K562 (cell line): ENCODE results near the gene NTN1. TPM values are rescaled to one million over a fixed set of nuclear protein-coding genes. Genes with fewer than 3 reads are reported as not detected.

Experiments
- ATAC-seq: fragments of 200-7000 bp; cut with Tn5 transposase; 3 replicates; pipeline ENCODE4 v1.9.1; 2020; ENCODE audit warnings: moderate library complexity
- BruUV-seq: library from RNA; stranded (reverse); fragments of 400-500 nt; replicated peaks from 2 replicates; lab custom pipeline; 2021; lab: Mats Ljungman, UMichigan
- CTCF ChIA-PET: fragments of 300-600 bp; formaldehyde crosslinking; extraction: SDS; loops from one replicate; lab custom pipeline; 2021; ENCODE audit warnings: low intra/inter-chr PET ratio; lab: Yijun Ruan, JAX
- POLR2A ChIA-PET: fragments of 300-600, 350-650 bp; sonication (Branson Sonifier 250); formaldehyde crosslinking; extraction: SDS; loops from one replicate; lab custom pipeline; 2021; ENCODE audit warnings: antibody characterized with exemption, inconsistent platforms; lab: Yijun Ruan, JAX
- DNase-seq, 4 experiments: peaks; one replicate each; pipeline versions ENCODE4 v3.0.0 to v3.0.0-alpha.2; 2011 to 2018; ENCODE audit warnings: low spot score in 3 of 4, mixed read lengths in 3 of 4; ENCODE audit errors: extremely low read depth in 1 of 4
- FAIRE-seq: peaks from 2 replicates; lab custom pipeline; 2011; peaks lifted over from hg19 to GRCh38; lab: Jason Lieb, UNC
- H2AFZ ChIP-seq: 2 replicates; pipeline ENCODE4 v1.6.0; 2011; ENCODE audit warnings: low read depth, low read length, control low read depth, inconsistent platforms
- H3K27ac ChIP-seq: fragments of 200-600 bp; 3 replicates; pipeline ENCODE4 v1.8.0; 2011; ENCODE audit warnings: low read depth, mild to moderate bottlenecking, control low read depth, inconsistent platforms, low read length, moderate library complexity, mixed read lengths; ENCODE audit errors: extremely low read depth
- H3K27me3 ChIP-seq, 2 experiments: fragments of 300-600 bp in 1 of 2; 2 replicates in 1 of 2; 3 replicates in 1 of 2; pipeline versions ENCODE4 v1.6.0 to v1.8.0; 2011; ENCODE audit warnings: inconsistent platforms in 2 of 2, low read length in 2 of 2, mild to moderate bottlenecking in 1 of 2, mixed read lengths in 1 of 2, moderate library complexity in 1 of 2; ENCODE audit not compliant: control insufficient read depth in 2 of 2, insufficient read depth in 2 of 2
- H3K36me3 ChIP-seq: fragments of 300-600 bp; 3 replicates; pipeline ENCODE4 v1.8.0; 2011; ENCODE audit warnings: mild to moderate bottlenecking, low read length, inconsistent platforms; ENCODE audit not compliant: control insufficient read depth, insufficient read depth
- H3K4me1 ChIP-seq, 2 experiments: fragments of 200-600 bp in 1 of 2; replicated peaks in 1 of 2; 2 replicates in 1 of 2; 3 replicates in 1 of 2; pipeline versions ENCODE4 v1.5.1 to v1.8.0; 2011; ENCODE audit warnings: inconsistent platforms in 2 of 2, low read length in 2 of 2, mild to moderate bottlenecking in 1 of 2, mixed read lengths in 1 of 2, moderate library complexity in 1 of 2; ENCODE audit not compliant: control insufficient read depth in 2 of 2, insufficient read depth in 2 of 2
- H3K4me2 ChIP-seq: 2 replicates; pipeline ENCODE4 v1.6.1; 2011; ENCODE audit warnings: low read length, control low read depth, inconsistent platforms, mixed read lengths; ENCODE audit not compliant: insufficient read depth
- H3K4me3 ChIP-seq: fragments of 200-600 bp; sonication (generic), shearing (Covaris generic); 2 replicates; pipeline ENCODE4 v1.5.1; 2016; ENCODE audit warnings: control low read depth, inconsistent platforms
- H3K79me2 ChIP-seq: fragments of 200-600 bp; 3 replicates; pipeline ENCODE4 v1.8.0; 2011; ENCODE audit warnings: low read length, inconsistent platforms; ENCODE audit not compliant: control insufficient read depth, insufficient read depth
- H3K9ac ChIP-seq, 2 experiments: 2 replicates each; pipeline versions ENCODE4 v1.6.0 to v1.6.1; 2011; ENCODE audit warnings: low read depth in 2 of 2, low read length in 2 of 2, control low read depth in 1 of 2, inconsistent platforms in 1 of 2, mild to moderate bottlenecking in 1 of 2, mixed read lengths in 1 of 2; ENCODE audit not compliant: insufficient read depth in 1 of 2
- H3K9me1 ChIP-seq: one replicate; pipeline ENCODE4 v1.6.0; 2011; ENCODE audit warnings: inconsistent platforms, mild to moderate bottlenecking, low read length, moderate library complexity; ENCODE audit not compliant: control insufficient read depth, insufficient read depth
- H3K9me3 ChIP-seq: replicated peaks from 2 replicates; pipeline ENCODE4 v1.5.1; 2011; ENCODE audit warnings: low read depth, low read length, inconsistent platforms; ENCODE audit not compliant: control insufficient read depth, insufficient read depth
- H4K20me1 ChIP-seq: replicated peaks from 2 replicates; pipeline ENCODE4 v1.6.1; 2011; ENCODE audit warnings: low read length, inconsistent platforms, mixed read lengths; ENCODE audit not compliant: control insufficient read depth, insufficient read depth
- DDX20 ChIP-seq: fragments of 450-650 bp; IDR thresholded peaks from 2 replicates; pipeline ENCODE4 v1.6.1; 2016; ENCODE audit warnings: missing genetic modification characterization, low read depth, mild to moderate bottlenecking, missing compliant biosample characterization, moderate library complexity
- HCFC1 ChIP-seq: IDR thresholded peaks from 2 replicates; pipeline ENCODE4 v1.6.1; 2012; ENCODE audit warnings: low read depth, low read length, improper control_type of control experiment
- HNRNPH1 ChIP-seq: fragments of 200-400 bp; formaldehyde crosslinking; optimal IDR thresholded peaks from 2 replicates; pipeline ENCODE3; 2017; ENCODE audit warnings: low read depth, mild to moderate bottlenecking, low read length, moderate library complexity
- IFI16 ChIP-seq: fragments of 250-450 bp; sonication (Bioruptor Pico); IDR thresholded peaks from 2 replicates; pipeline ENCODE4 v2.1.2; 2022; ENCODE audit warnings: mild to moderate bottlenecking, inconsistent platforms
- SMAD4 ChIP-seq: fragments of 250-450 bp; sonication (Bioruptor Pico); conservative IDR thresholded peaks from 2 replicates; pipeline ENCODE4 v1.8.0; 2021; ENCODE audit warnings: inconsistent platforms, mild to moderate bottlenecking, moderate library complexity
- SNAPC5 ChIP-seq: fragments of 250-450 bp; sonication (Bioruptor Pico); IDR thresholded peaks from 2 replicates; pipeline ENCODE4 v1.8.0; 2021; ENCODE audit warnings: moderate library complexity, mild to moderate bottlenecking, inconsistent platforms
- TRIM25 ChIP-seq: fragments of 450-650 bp; IDR thresholded peaks from 2 replicates; pipeline ENCODE4 v1.7.0; 2016; ENCODE audit warnings: borderline replicate concordance
- U2AF2 ChIP-seq: fragments of 200-400 bp; formaldehyde crosslinking; optimal IDR thresholded peaks from 2 replicates; pipeline ENCODE3; 2017; ENCODE audit warnings: low read depth, mild to moderate bottlenecking, low read length
- USF2 ChIP-seq: sonication (generic); formaldehyde crosslinking; IDR thresholded peaks from 2 replicates; pipeline ENCODE4 v1.5.0; 2020; ENCODE audit warnings: missing genetic modification reagents
- ZBTB33 ChIP-seq: sonication (generic); formaldehyde crosslinking; IDR thresholded peaks from 2 replicates; pipeline ENCODE4 v1.8.1; 2023; ENCODE audit warnings: mild to moderate bottlenecking, missing genetic modification reagents
- ZEB2 ChIP-seq: fragments of 450-650 bp; IDR thresholded peaks from 2 replicates; pipeline ENCODE4 v1.6.1; 2016
- WGBS: fragments of 100-300 bp; shearing (Covaris generic); methylation state at CpG from one replicate; pipeline ENCODE4 v1.1.6; 2016; ENCODE audit warnings: low coverage, mixed read lengths; ENCODE audit not compliant: insufficient coverage; ENCODE audit errors: missing lambda C conversion rate; 5-methylcytosine and 5-hydroxymethylcytosine counted together
- in situ Hi-C: fragments of 300-500 bp; cut with MboI; formaldehyde crosslinking; loops from 4 replicates; pipeline ENCODE4 v1.15.0; 2018; ENCODE audit warnings: inconsistent platforms, mixed read lengths
- intact Hi-C: fragments of 100-400 bp; cut with micrococcal nuclease; formaldehyde crosslinking; loops from 2 replicates; pipeline ENCODE4 v1.14.2; 2022
- polyA plus RNA-seq, 8 experiments: library from polyadenylated mRNA; depleted of rRNA in 4 of 8; stranded (reverse) in 5 of 8; unstranded in 3 of 8; fragments of >200 nt; fragmentation: Nextera tagmentation in 2 of 8; fragmentation: Illumina TruSeq in 1 of 8; extraction: Ambion mirVana in 2 of 8; extraction: Trizol in 1 of 8; gene quantifications; 2 replicates each; pipeline versions ENCODE4 v1.2.1 to v1.2.3, GENCODE V29; 2011 to 2014; ENCODE audit warnings: inconsistent platforms in 1 of 8, missing spikeins in 1 of 8
- total RNA-seq, 7 experiments: library from RNA; depleted of rRNA in 6 of 7; stranded (reverse); fragments of >200 nt in 6 of 7; fragmentation: Illumina TruSeq in 2 of 7; extraction: Trizol in 2 of 7; gene quantifications; 2 replicates each; pipeline versions ENCODE4 v1.2.1 to v1.2.3, GENCODE V29; 2011 to 2021; ENCODE audit warnings: low replicate concordance in 1 of 7

NTN1 gene
- total and polyA plus RNA-seq, 9 of the 15 experiments (the other 6 are each of a cell fraction or from before 2014, with no cell fraction given), result 0.02 TPM; not detected in 8

GRCh38 chr17:9138161-9138717 lies 116.9 kb downstream of the NTN1 start:
- no peak for TF ChIP-seq HNRNPH1
- TF ChIP-seq SMAD4 (CRISPR knock-in tag), result no peak
- TF ChIP-seq IFI16 (CRISPR knock-in tag), result no peak
- Histone ChIP-seq H3K4me1 (no peaks in the 10 kb centered on the region), H3K79me2 (no peaks in the 10 kb centered on the region), H4K20me1 (no peaks in the 10 kb centered on the region), H3K4me3 (no peak overlapping the region), H3K9me1 (no peaks in the 10 kb centered on the region), H3K4me2 (no peak overlapping the region), H3K27me3 (peaks cover 0 to 6% of the 10 kb centered on the region in 2 experiments; a peak in 1 of 5 replicates), H3K36me3 (no peaks in the 10 kb centered on the region), H3K9me3 (no peaks in the 10 kb centered on the region), H3K27ac (no peak overlapping the region), H3K9ac (no peak overlapping the region), H2AFZ (no peak overlapping the region)
- ChIA-PET CTCF (no interaction called here), POLR2A (no interaction called here)
- in situ Hi-C loops (no loop called here), intact Hi-C loops (no loop called here)
- 8% methylated on average over 12 of the region's 17 CpGs for WGBS
- no peak for FAIRE-seq
- DNase-seq, result no peak
- no TSS peak for BruUV-seq
- no peak for ATAC-seq

GRCh38 chr17:9139695-9140094 lies 118.4 kb downstream of the NTN1 start:
- in situ Hi-C loops (no loop called here), intact Hi-C loops (no loop called here)
- Histone ChIP-seq H2AFZ (no peak overlapping the region), H3K79me2 (no peaks in the 10 kb centered on the region), H3K9me1 (no peaks in the 10 kb centered on the region), H3K4me3 (no peak overlapping the region), H3K9ac (no peak overlapping the region), H3K27me3 (peaks cover 0 to 6% of the 10 kb centered on the region in 2 experiments; a peak in 1 of 5 replicates), H3K9me3 (no peaks in the 10 kb centered on the region), H3K4me2 (no peak overlapping the region), H3K27ac (no peak overlapping the region), H3K4me1 (no peaks in the 10 kb centered on the region), H4K20me1 (no peaks in the 10 kb centered on the region), H3K36me3 (no peaks in the 10 kb centered on the region)
- TF ChIP-seq USF2 (CRISPR knock-in tag) (no peak), ZEB2 (no peak), TRIM25 (no peak), DDX20 (tag) (no peak), U2AF2 (no peak), ZBTB33 (CRISPR knock-in tag) (no peak), HCFC1 (no peak), SNAPC5 (CRISPR knock-in tag) (no peak)
- no TSS peak for BruUV-seq
- 0% methylated on average over 2 of the region's 2 CpGs for WGBS
- FAIRE-seq (no peak), DNase-seq (no peak), ATAC-seq (no peak)
- POLR2A ChIA-PET, result no interaction called here
- CTCF ChIA-PET, result no interaction called here
